ENCODE measurements around the gene TALDO1.

The TALDO1 gene

GRCh38 chr11:794766-795633, 47.7 kb downstream of the TALDO1 start:
- Histone ChIP-seq H3K4me3 (ENCODE audit: low read depth in 1 of 2, low read length in 2 of 2) (peak overlapping the region; percentile 54 to 86), H3K9me3 (ENCODE audit: low read length) (no peaks in the 10 kb centered on the region), H3K4me1 (ENCODE audit: insufficient read depth, low read length) (peaks cover 8% of the 10 kb centered on the region), H3K36me3 (ENCODE audit: insufficient read depth, low read length) (no peaks in the 10 kb centered on the region), H3K9ac (ENCODE audit: low read length) (peak overlapping the region; percentile 10), H3K27me3 (ENCODE audit: control insufficient read depth in 1 of 2, insufficient read depth in 2 of 2, low read length in 2 of 2) (peaks cover 0 to 5% of the 10 kb centered on the region in 2 donors), H3K27ac (ENCODE audit: low read depth, low read length) (no peak overlapping the region)

- H3K4me3 ChIP-seq (ENCODE audit: low read depth in 1 of 2, low read length in 2 of 2): peak overlapping the region; percentile 54 to 86
- peaks cover 8% of the 10 kb centered on the region for H3K4me1 ChIP-seq (ENCODE audit: insufficient read depth, low read length)
Observed at GRCh38 chr11:795634-796564, 48.6 kb downstream of the TALDO1 start.

GRCh38 chr11:796565-797295, 49.5 kb downstream of the TALDO1 start:
- Histone ChIP-seq H3K9ac (ENCODE audit: low read length) (peak overlapping the region; percentile 80), H3K36me3 (ENCODE audit: insufficient read depth, low read length) (no peaks in the 10 kb centered on the region), H3K9me3 (ENCODE audit: low read length) (no peaks in the 10 kb centered on the region), H3K27ac (ENCODE audit: low read depth, low read length) (peak overlapping the region; percentile 83), H3K27me3 (ENCODE audit: control insufficient read depth in 1 of 2, insufficient read depth in 2 of 2, low read length in 2 of 2) (no peaks in the 10 kb centered on the region), H3K4me1 (ENCODE audit: insufficient read depth, low read length) (peaks cover 8% of the 10 kb centered on the region), H3K4me3 (ENCODE audit: low read depth in 1 of 2, low read length in 2 of 2) (peak overlapping the region; percentile 79 to 86)

More at GRCh38 chr11:795634-796564, 48.6 kb downstream of the TALDO1 start:
- H3K27me3 ChIP-seq (ENCODE audit: control insufficient read depth in 1 of 2, insufficient read depth in 2 of 2, low read length in 2 of 2): peaks cover 0 to 3% of the 10 kb centered on the region in 2 donors
- peak overlapping the region; percentile 83 for H3K27ac ChIP-seq (ENCODE audit: low read depth, low read length)
- H3K9ac ChIP-seq (ENCODE audit: low read length): peak overlapping the region; percentile 80
- H3K36me3 ChIP-seq (ENCODE audit: insufficient read depth, low read length): no peaks in the 10 kb centered on the region
- H3K9me3 ChIP-seq (ENCODE audit: low read length): no peaks in the 10 kb centered on the region

GRCh38 chr11:797296-798092, 50.2 kb downstream of the TALDO1 start:
- Histone ChIP-seq H3K9me3 (ENCODE audit: low read length) (no peaks in the 10 kb centered on the region), H3K36me3 (ENCODE audit: insufficient read depth, low read length) (no peaks in the 10 kb centered on the region), H3K4me3 (ENCODE audit: low read depth in 1 of 2, low read length in 2 of 2) (peak overlapping the region; percentile 79 to 86), H3K27me3 (ENCODE audit: control insufficient read depth in 1 of 2, insufficient read depth in 2 of 2, low read length in 2 of 2) (no peaks in the 10 kb centered on the region), H3K9ac (ENCODE audit: low read length) (peak overlapping the region; percentile 80), H3K27ac (ENCODE audit: low read depth, low read length) (peak overlapping the region; percentile 82), H3K4me1 (ENCODE audit: insufficient read depth, low read length) (peaks cover 8% of the 10 kb centered on the region)

GRCh38 chr11:798093-798713, 50.9 kb downstream of the TALDO1 start, which contains the start of gene SLC25A22:
Gene SLC25A22, minus strand, starts transcription at chr11:798281. Its CDS starts 3,275 bp downstream, at chr11:795006.
- Histone ChIP-seq H3K9me3 (ENCODE audit: low read length) (no peaks in the 10 kb centered on the region), H3K4me3 (ENCODE audit: low read depth in 1 of 2, low read length in 2 of 2) (peak within 1 kb of the TSS; percentile 79 to 86), H3K27ac (ENCODE audit: low read depth, low read length) (peak within 1 kb of the TSS; percentile 82), H3K36me3 (ENCODE audit: insufficient read depth, low read length) (no peaks in the 10 kb centered on the region), H3K4me1 (ENCODE audit: insufficient read depth, low read length) (peaks cover 8% of the 10 kb centered on the region), H3K9ac (ENCODE audit: low read length) (peak within 1 kb of the TSS; percentile 80), H3K27me3 (ENCODE audit: control insufficient read depth in 1 of 2, insufficient read depth in 2 of 2, low read length in 2 of 2) (no peaks in the 10 kb centered on the region)

- no peaks in the 10 kb centered on the region for H3K27me3 ChIP-seq (ENCODE audit: control insufficient read depth in 1 of 2, insufficient read depth in 2 of 2, low read length in 2 of 2)
- H3K27ac ChIP-seq (ENCODE audit: low read depth, low read length): no peak overlapping the region
- no peak overlapping the region for H3K9ac ChIP-seq (ENCODE audit: low read length)
- no peak overlapping the region for H3K4me3 ChIP-seq (ENCODE audit: low read depth in 1 of 2, low read length in 2 of 2)
- H3K4me1 ChIP-seq (ENCODE audit: insufficient read depth, low read length): peaks cover 19% of the 10 kb centered on the region
- H3K36me3 ChIP-seq (ENCODE audit: insufficient read depth, low read length): no peaks in the 10 kb centered on the region
- H3K9me3 ChIP-seq (ENCODE audit: low read length): no peaks in the 10 kb centered on the region
Observed at GRCh38 chr11:799641-800316, 52.5 kb downstream of the TALDO1 start.

- Histone ChIP-seq H3K27ac (ENCODE audit: low read depth, low read length) (no peak overlapping the region), H3K9ac (ENCODE audit: low read length) (no peak overlapping the region), H3K4me1 (ENCODE audit: insufficient read depth, low read length) (peaks cover 20% of the 10 kb centered on the region), H3K9me3 (ENCODE audit: low read length) (no peaks in the 10 kb centered on the region), H3K27me3 (ENCODE audit: control insufficient read depth in 1 of 2, insufficient read depth in 2 of 2, low read length in 2 of 2) (no peaks in the 10 kb centered on the region), H3K4me3 (ENCODE audit: low read depth in 1 of 2, low read length in 2 of 2) (no peak overlapping the region), H3K36me3 (ENCODE audit: insufficient read depth, low read length) (no peaks in the 10 kb centered on the region)
Observed at GRCh38 chr11:800473-800872, 53.2 kb downstream of the TALDO1 start.

GRCh38 chr11:801097-801780, 54.0 kb downstream of the TALDO1 start:
- Histone ChIP-seq H3K4me3 (ENCODE audit: low read depth in 1 of 2, low read length in 2 of 2) (no peak overlapping the region), H3K27ac (ENCODE audit: low read depth, low read length) (no peak overlapping the region), H3K36me3 (ENCODE audit: insufficient read depth, low read length) (no peaks in the 10 kb centered on the region)

GRCh38 chr11:802018-802617, 54.9 kb downstream of the TALDO1 start:
- Histone ChIP-seq H3K9ac (ENCODE audit: low read length) (no peak overlapping the region), H3K9me3 (ENCODE audit: low read length) (no peaks in the 10 kb centered on the region), H3K36me3 (ENCODE audit: insufficient read depth, low read length) (no peaks in the 10 kb centered on the region), H3K27ac (ENCODE audit: low read depth, low read length) (no peak overlapping the region), H3K4me1 (ENCODE audit: insufficient read depth, low read length) (peaks cover 12% of the 10 kb centered on the region), H3K4me3 (ENCODE audit: low read depth in 1 of 2, low read length in 2 of 2) (no peak overlapping the region), H3K27me3 (ENCODE audit: control insufficient read depth in 1 of 2, insufficient read depth in 2 of 2, low read length in 2 of 2) (no peaks in the 10 kb centered on the region)

More at GRCh38 chr11:801097-801780, 54.0 kb downstream of the TALDO1 start:
- Histone ChIP-seq H3K4me1 (ENCODE audit: insufficient read depth, low read length) (peaks cover 19% of the 10 kb centered on the region), H3K27me3 (ENCODE audit: control insufficient read depth in 1 of 2, insufficient read depth in 2 of 2, low read length in 2 of 2) (no peaks in the 10 kb centered on the region), H3K9ac (ENCODE audit: low read length) (no peak overlapping the region), H3K9me3 (ENCODE audit: low read length) (no peaks in the 10 kb centered on the region)

Data from muscle layer of colon (tissue), 2 donors.